Panc1 (cell line): ENCODE data around the gene PTP4A2. TPM values are rescaled to one million over a fixed set of nuclear protein-coding genes. Genes with fewer than 3 reads are reported as not detected.

Experiments used
- ATAC-seq: fragments of 200-7000 bp; cut with Tn5 transposase; 2 replicates; pipeline ENCODE4 v1.9.1; 2020; ENCODE audit warnings: mild to moderate bottlenecking, moderate library complexity
- BruUV-seq: library from RNA; stranded (reverse); fragments of 400-500 nt; replicated peaks from 2 replicates; lab custom pipeline; 2021; lab: Mats Ljungman, UMichigan
- CTCF ChIA-PET: fragments of 300-600 bp; sonication (Branson Sonifier 250); formaldehyde crosslinking; loops from one replicate; lab custom pipeline; 2022; ENCODE audit warnings: antibody characterized with exemption; lab: Charles Lee
- POLR2A ChIA-PET: fragments of 300-600 bp; sonication (Branson Sonifier 250); formaldehyde crosslinking; loops from one replicate; lab custom pipeline; 2022; ENCODE audit warnings: antibody characterized with exemption; lab: Charles Lee
- DNase-seq: peaks from one replicate; pipeline ENCODE4 v3.0.0-alpha.2; 2010; ENCODE audit warnings: low read depth, low spot score
- H3K27ac ChIP-seq: 2 replicates; pipeline ENCODE4 v1.5.1; 2011; ENCODE audit warnings: mild to moderate bottlenecking, low read length, inconsistent platforms
- H3K27me3 ChIP-seq: fragments of 200-500 bp; sonication (Bioruptor generic); 2 replicates; pipeline ENCODE4 v1.6.0; 2014; ENCODE audit warnings: low read length, inconsistent platforms; ENCODE audit not compliant: control insufficient read depth, insufficient read depth
- H3K36me3 ChIP-seq: fragments of 200-500 bp; sonication (Bioruptor generic); 2 replicates; pipeline ENCODE4 v1.5.1; 2014; ENCODE audit warnings: inconsistent platforms, mild to moderate bottlenecking, low read length, moderate library complexity; ENCODE audit not compliant: control insufficient read depth, insufficient read depth
- H3K4me1 ChIP-seq: 2 replicates; pipeline ENCODE4 v1.5.1; 2011; ENCODE audit warnings: inconsistent platforms, mild to moderate bottlenecking, low read length, moderate library complexity; ENCODE audit not compliant: control insufficient read depth, insufficient read depth
- H3K4me3 ChIP-seq, 2 experiments: 2 replicates each; pipeline ENCODE4 v1.5.1; 2011 to 2012; ENCODE audit warnings: low read depth in 2 of 2, low read length in 2 of 2, mild to moderate bottlenecking in 2 of 2, inconsistent platforms in 1 of 2, moderate library complexity in 1 of 2
- H3K9me3 ChIP-seq: fragments of 200-500 bp; sonication (Bioruptor generic); 2 replicates; pipeline ENCODE4 v1.5.1; 2014; ENCODE audit warnings: low read depth, mild to moderate bottlenecking, inconsistent platforms, low read length, moderate library complexity; ENCODE audit not compliant: control insufficient read depth, insufficient read depth
- CTCF ChIP-seq: fragments of 450-650 bp; IDR thresholded peaks from 2 replicates; pipeline ENCODE4 v1.5.1; 2017; ENCODE audit warnings: mild to moderate bottlenecking
- POLR2AphosphoS5 ChIP-seq: IDR thresholded peaks from 2 replicates; pipeline ENCODE4 v1.6.1; 2012; ENCODE audit warnings: mild to moderate bottlenecking, low read depth, low read length, moderate library complexity
- SIN3A ChIP-seq: IDR thresholded peaks from 2 replicates; pipeline ENCODE4 v1.6.1; 2012; ENCODE audit warnings: low read depth, mild to moderate bottlenecking, low read length, moderate library complexity, borderline replicate concordance; ENCODE audit not compliant: insufficient read depth
- TCF7L2 ChIP-seq: IDR thresholded peaks from 2 replicates; pipeline ENCODE4 v1.6.1; 2011; ENCODE audit warnings: mild to moderate bottlenecking, low read depth, low read length, inconsistent platforms
- in situ Hi-C: cut with HindIII; loops from 2 replicates; pipeline ENCODE4 v1.10.0; 2016; ENCODE audit warnings: low sequenced_read_pairs, low pct_unique_long_range_greater_than_20kb
- intact Hi-C: fragments of 100-400 bp; cut with micrococcal nuclease; formaldehyde crosslinking; loops from one replicate; pipeline ENCODE4 v1.10.0; 2022; ENCODE audit not compliant: unreplicated experiment
- total RNA-seq: library from RNA; stranded (reverse); gene quantifications from one replicate; pipeline ENCODE4 v1.2.1, GENCODE V29; 2021; ENCODE audit not compliant: unreplicated experiment
- TF ChIP-seq, protein P1 (sequence below), 2 experiments: IDR thresholded peaks; 2 replicates each; pipeline ENCODE4 v1.6.1; 2011 to 2012; ENCODE audit warnings: low read depth in 2 of 2, control low read depth in 1 of 2, low read length in 1 of 2, mild to moderate bottlenecking in 1 of 2, moderate library complexity in 1 of 2; ENCODE audit not compliant: insufficient read depth in 1 of 2

The PTP4A2 gene
- total RNA-seq, 1 experiment from 2014 or later = 559 TPM

DNA sequence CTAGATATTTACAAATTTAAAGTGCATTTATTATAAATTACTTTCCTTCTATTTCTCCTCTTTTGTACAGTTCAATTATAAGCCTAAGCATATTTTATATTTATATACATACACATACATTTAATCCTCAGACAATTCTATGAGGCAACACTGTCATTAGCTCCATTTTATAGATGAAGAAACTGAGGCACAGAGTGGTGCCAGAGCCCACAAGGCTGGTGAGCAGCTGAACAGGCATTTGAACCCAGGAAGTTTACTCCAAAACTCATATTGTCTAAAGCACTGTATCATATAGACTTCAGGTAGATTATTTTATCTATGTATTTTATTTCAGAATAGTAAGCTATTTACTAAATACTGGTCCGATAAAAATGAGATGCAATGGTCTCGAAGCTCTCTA is 52.3 kb downstream of the PTP4A2 start:
- Histone ChIP-seq H3K27ac (no peak overlapping the region), H3K36me3 (no peaks in the 10 kb centered on the region), H3K27me3 (no peaks in the 10 kb centered on the region), H3K9me3 (no peaks in the 10 kb centered on the region), H3K4me1 (0 out of 2 replicates have a peak, but pooled peaks cover 3% of the 10 kb centered on the region), H3K4me3 (no peak overlapping the region)
- in situ Hi-C loops = no loop called here
- CTCF ChIA-PET = no interaction called here
- ATAC-seq = no peak
- TF ChIP-seq CTCF (no peak), POLR2AphosphoS5 (no peak), SIN3A (no peak), TCF7L2 (no peak)
- TF ChIP-seq, protein P1, sequence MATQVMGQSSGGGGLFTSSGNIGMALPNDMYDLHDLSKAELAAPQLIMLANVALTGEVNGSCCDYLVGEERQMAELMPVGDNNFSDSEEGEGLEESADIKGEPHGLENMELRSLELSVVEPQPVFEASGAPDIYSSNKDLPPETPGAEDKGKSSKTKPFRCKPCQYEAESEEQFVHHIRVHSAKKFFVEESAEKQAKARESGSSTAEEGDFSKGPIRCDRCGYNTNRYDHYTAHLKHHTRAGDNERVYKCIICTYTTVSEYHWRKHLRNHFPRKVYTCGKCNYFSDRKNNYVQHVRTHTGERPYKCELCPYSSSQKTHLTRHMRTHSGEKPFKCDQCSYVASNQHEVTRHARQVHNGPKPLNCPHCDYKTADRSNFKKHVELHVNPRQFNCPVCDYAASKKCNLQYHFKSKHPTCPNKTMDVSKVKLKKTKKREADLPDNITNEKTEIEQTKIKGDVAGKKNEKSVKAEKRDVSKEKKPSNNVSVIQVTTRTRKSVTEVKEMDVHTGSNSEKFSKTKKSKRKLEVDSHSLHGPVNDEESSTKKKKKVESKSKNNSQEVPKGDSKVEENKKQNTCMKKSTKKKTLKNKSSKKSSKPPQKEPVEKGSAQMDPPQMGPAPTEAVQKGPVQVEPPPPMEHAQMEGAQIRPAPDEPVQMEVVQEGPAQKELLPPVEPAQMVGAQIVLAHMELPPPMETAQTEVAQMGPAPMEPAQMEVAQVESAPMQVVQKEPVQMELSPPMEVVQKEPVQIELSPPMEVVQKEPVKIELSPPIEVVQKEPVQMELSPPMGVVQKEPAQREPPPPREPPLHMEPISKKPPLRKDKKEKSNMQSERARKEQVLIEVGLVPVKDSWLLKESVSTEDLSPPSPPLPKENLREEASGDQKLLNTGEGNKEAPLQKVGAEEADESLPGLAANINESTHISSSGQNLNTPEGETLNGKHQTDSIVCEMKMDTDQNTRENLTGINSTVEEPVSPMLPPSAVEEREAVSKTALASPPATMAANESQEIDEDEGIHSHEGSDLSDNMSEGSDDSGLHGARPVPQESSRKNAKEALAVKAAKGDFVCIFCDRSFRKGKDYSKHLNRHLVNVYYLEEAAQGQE (IDR thresholded peaks at IDR 0.05; ENCODE audit: insufficient read depth in 1 of 2, low read depth in 2 of 2, low read length in 1 of 2) = no peak
- DNase-seq = no peak
- intact Hi-C loops = no loop called here
- BruUV-seq = no TSS peak
- POLR2A ChIA-PET = no interaction called here

DNA sequence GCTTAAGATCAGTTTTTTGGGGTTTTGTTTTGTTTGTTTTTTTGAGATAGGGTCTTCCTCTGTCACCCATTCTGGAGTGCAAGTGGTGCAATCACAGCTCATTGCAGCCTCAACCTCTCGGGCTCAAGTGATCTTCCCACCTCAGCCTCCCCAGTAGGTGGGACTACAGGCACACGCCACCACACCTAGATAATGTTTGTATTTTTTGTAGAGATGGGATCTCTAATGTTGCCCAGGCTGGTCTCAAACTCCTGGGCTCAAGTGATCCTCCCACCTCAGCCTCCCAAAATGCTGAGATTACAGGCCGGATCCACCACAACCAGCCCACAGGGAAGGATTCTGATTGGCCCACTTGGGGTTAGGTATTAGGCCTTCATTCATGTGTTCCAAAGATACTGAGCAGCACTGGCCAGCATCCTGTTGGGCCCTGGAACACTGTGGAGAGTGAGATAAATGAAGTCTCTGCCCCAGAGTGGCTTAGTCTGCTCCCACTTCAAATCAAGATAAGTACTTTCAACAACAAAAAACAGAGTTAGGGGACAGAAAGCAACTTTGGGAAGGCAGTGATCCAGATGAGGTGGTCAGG is 54.7 kb downstream of the PTP4A2 start:
- H3K36me3 ChIP-seq = no peaks in the 10 kb centered on the region
- no peaks in the 10 kb centered on the region for H3K9me3 ChIP-seq
- no peaks in the 10 kb centered on the region for H3K27me3 ChIP-seq
- TF ChIP-seq TCF7L2 (no peak), POLR2AphosphoS5 (no peak), CTCF (no peak), SIN3A (no peak)
- TF ChIP-seq, protein P1 (IDR thresholded peaks at IDR 0.05; ENCODE audit: insufficient read depth in 1 of 2, low read depth in 2 of 2, low read length in 1 of 2) = no peak
- ATAC-seq = no peak
- ChIA-PET CTCF (interaction anchor here (0.6 to 0.7 kb wide), 2 partner anchors 13 to 159 kb away, joined by 3 read pairs; no protein-coding TSS in a partner anchor), POLR2A (interaction anchor here (0.6 kb wide), 1 partner anchor 132 kb away, joined by 3 read pairs; no protein-coding TSS in a partner anchor)
- DNase-seq = no peak
- no TSS peak for BruUV-seq
- in situ Hi-C loops (no loop called here), intact Hi-C loops (no loop called here)
- no peak overlapping the region for H3K27ac ChIP-seq
- 0 out of 2 replicates have a peak, but pooled peaks cover 3% of the 10 kb centered on the region for H3K4me1 ChIP-seq
- no peak overlapping the region for H3K4me3 ChIP-seq
